Caco-2 (cell line): ENCODE results near the gene ABHD2. TPM values are rescaled to one million over a fixed set of nuclear protein-coding genes. Genes with fewer than 3 reads are reported as not detected.

Experiments
- BruUV-seq: library from RNA; stranded (reverse); fragments of 400-500 nt; replicated peaks from 2 replicates; lab custom pipeline; 2021; lab: Mats Ljungman, UMichigan
- CTCF ChIA-PET: fragments of 300-600 bp; sonication (Branson Sonifier 250); formaldehyde crosslinking; loops from one replicate; lab custom pipeline; 2022; ENCODE audit warnings: antibody characterized with exemption; lab: Charles Lee
- POLR2A ChIA-PET: fragments of 300-600 bp; sonication (Branson Sonifier 250); formaldehyde crosslinking; loops from one replicate; lab custom pipeline; 2022; ENCODE audit warnings: antibody characterized with exemption; lab: Charles Lee
- DNase-seq, 2 experiments: peaks; one replicate each; pipeline versions ENCODE4 v3.0.0 to v3.0.0-alpha.2; 2020 to 2022
- H3K27me3 ChIP-seq: replicated peaks from 2 replicates; pipeline ENCODE4 v1.6.0; 2011; ENCODE audit warnings: low read length; ENCODE audit not compliant: control insufficient read depth, insufficient read depth
- H3K36me3 ChIP-seq: 2 replicates; pipeline ENCODE4 v1.5.1; 2011; ENCODE audit warnings: low read length; ENCODE audit not compliant: control insufficient read depth, insufficient read depth
- H3K4me1 ChIP-seq: fragments of 250-450 bp; sonication (Bioruptor Pico); 2 replicates; pipeline ENCODE4 v1.5.1; 2020; ENCODE audit warnings: mild to moderate bottlenecking
- H3K4me3 ChIP-seq: 2 replicates; pipeline ENCODE4 v1.5.1; 2011; ENCODE audit warnings: low read depth, mild to moderate bottlenecking, control low read depth, low read length
- H3K9me3 ChIP-seq: fragments of 250-450 bp; sonication (Bioruptor Pico); 2 replicates; pipeline ENCODE4 v1.5.1; 2020; ENCODE audit warnings: mild to moderate bottlenecking, moderate library complexity
- H3K27ac Mint-ChIP-seq: one replicate; pipeline ENCODE4 v1.8.0; 2022; ENCODE audit warnings: mixed read lengths; ENCODE audit not compliant: unreplicated experiment
- H3K27me3 Mint-ChIP-seq: one replicate; pipeline ENCODE4 v1.8.0; 2022; ENCODE audit warnings: mixed read lengths; ENCODE audit not compliant: insufficient read depth, unreplicated experiment
- H3K36me3 Mint-ChIP-seq: one replicate; pipeline ENCODE4 v1.8.0; 2022; ENCODE audit warnings: mild to moderate bottlenecking, mixed read lengths; ENCODE audit not compliant: insufficient read depth, unreplicated experiment
- H3K4me1 Mint-ChIP-seq: one replicate; pipeline ENCODE4 v1.8.0; 2022; ENCODE audit warnings: low read depth, mixed read lengths; ENCODE audit not compliant: unreplicated experiment
- H3K4me3 Mint-ChIP-seq: one replicate; pipeline ENCODE4 v1.8.0; 2022; ENCODE audit warnings: mild to moderate bottlenecking, moderate library complexity, mixed read lengths; ENCODE audit not compliant: unreplicated experiment
- H3K9me3 Mint-ChIP-seq: one replicate; pipeline ENCODE4 v1.8.0; 2022; ENCODE audit warnings: mixed read lengths; ENCODE audit not compliant: unreplicated experiment
- intact Hi-C: fragments of 100-400 bp; cut with micrococcal nuclease; formaldehyde crosslinking; loops from one replicate; pipeline ENCODE4 v1.10.0; 2022; ENCODE audit not compliant: unreplicated experiment
- total RNA-seq: library from RNA; stranded (reverse); gene quantifications from 2 replicates; pipeline ENCODE4 v1.2.3, GENCODE V29; 2022
- TF ChIP-seq, protein P1 (sequence below), 2 experiments: fragments of 200-600 bp in 1 of 2; IDR thresholded peaks; 1 replicate in 1 of 2; 2 replicates in 1 of 2; pipeline versions ENCODE4 v1.5.1 to v1.8.0; 2011 to 2022; ENCODE audit warnings: antibody characterized with exemption in 1 of 2, control low read depth in 1 of 2, inconsistent platforms in 1 of 2, low read depth in 1 of 2, low read length in 1 of 2, mild to moderate bottlenecking in 1 of 2, moderate library complexity in 1 of 2; ENCODE audit not compliant: insufficient read depth in 1 of 2, severe bottlenecking in 1 of 2, unreplicated experiment in 1 of 2

The ABHD2 gene
- total RNA-seq, 1 experiment from 2014 or later, result 63.0 TPM

DNA sequence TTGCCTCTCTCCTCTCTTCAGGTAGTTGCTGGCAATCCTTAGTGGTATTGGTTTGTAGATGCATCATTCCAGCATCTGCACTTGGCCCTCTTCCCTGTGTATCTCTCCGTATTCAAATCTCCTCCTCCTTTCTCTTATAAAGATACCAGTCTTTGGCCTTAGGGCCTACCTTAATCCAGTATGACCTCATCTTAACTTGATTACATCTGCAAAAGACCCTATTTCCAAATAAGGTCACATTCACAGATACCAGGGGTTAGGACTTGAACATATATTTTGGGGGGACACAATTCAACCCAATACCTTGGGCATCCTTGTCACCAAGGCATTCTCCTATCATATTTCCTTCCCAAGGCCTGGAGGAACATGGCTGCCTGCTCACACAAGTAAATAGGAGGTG is 22.0 kb upstream of the ABHD2 start:
- no peaks in the 10 kb centered on the region; the same call in 1 of the 2 replicates for H3K4me1 ChIP-seq
- no peaks in the 10 kb centered on the region for H3K27me3 ChIP-seq
- H3K36me3 ChIP-seq, result no peaks in the 10 kb centered on the region
- no peak overlapping the region for H3K4me3 ChIP-seq
- H3K9me3 ChIP-seq, result peaks cover 5% of the 10 kb centered on the region; the same call in 1 of the 2 replicates
- TF ChIP-seq, protein P1, sequence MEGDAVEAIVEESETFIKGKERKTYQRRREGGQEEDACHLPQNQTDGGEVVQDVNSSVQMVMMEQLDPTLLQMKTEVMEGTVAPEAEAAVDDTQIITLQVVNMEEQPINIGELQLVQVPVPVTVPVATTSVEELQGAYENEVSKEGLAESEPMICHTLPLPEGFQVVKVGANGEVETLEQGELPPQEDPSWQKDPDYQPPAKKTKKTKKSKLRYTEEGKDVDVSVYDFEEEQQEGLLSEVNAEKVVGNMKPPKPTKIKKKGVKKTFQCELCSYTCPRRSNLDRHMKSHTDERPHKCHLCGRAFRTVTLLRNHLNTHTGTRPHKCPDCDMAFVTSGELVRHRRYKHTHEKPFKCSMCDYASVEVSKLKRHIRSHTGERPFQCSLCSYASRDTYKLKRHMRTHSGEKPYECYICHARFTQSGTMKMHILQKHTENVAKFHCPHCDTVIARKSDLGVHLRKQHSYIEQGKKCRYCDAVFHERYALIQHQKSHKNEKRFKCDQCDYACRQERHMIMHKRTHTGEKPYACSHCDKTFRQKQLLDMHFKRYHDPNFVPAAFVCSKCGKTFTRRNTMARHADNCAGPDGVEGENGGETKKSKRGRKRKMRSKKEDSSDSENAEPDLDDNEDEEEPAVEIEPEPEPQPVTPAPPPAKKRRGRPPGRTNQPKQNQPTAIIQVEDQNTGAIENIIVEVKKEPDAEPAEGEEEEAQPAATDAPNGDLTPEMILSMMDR (IDR thresholded peaks at IDR 0.05; ENCODE audit: insufficient read depth in 1 of 2, low read depth in 1 of 2, low read length in 1 of 2, severe bottlenecking in 1 of 2, unreplicated experiment in 1 of 2), result no peak
- ChIA-PET POLR2A (no interaction called here), CTCF (no interaction called here)
- Mint-ChIP-seq H3K9me3 (peaks cover 23% of the 10 kb centered on the region), H3K4me1 (peaks cover 5% of the 10 kb centered on the region), H3K27me3 (no peaks in the 10 kb centered on the region), H3K36me3 (no peaks in the 10 kb centered on the region), H3K27ac (no peak overlapping the region), H3K4me3 (no peak overlapping the region)
- DNase-seq, result no peak
- intact Hi-C loops, result no loop called here
- BruUV-seq, result no TSS peak

DNA sequence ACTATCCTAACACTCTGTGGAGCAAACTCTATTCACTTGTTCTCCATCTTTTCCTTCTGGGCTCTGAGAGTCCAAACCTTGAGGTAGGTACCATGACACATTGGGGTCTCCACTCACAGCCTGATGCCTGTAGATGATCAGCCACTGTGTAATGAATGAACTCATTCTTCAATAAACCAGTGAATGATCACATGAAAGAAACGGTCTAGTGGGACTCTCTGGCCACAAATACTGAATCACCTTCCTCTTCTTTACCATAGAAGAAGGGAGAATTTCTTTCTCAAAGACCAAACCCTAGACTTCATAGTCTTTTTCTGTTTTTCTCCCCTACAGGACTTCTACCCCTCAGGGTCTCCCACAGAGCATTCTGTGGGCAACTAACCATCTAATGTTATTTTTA is 20.5 kb upstream of the ABHD2 start:
- TF ChIP-seq, protein P1 (IDR thresholded peaks at IDR 0.05; ENCODE audit: insufficient read depth in 1 of 2, low read depth in 1 of 2, low read length in 1 of 2, severe bottlenecking in 1 of 2, unreplicated experiment in 1 of 2), result no peak
- H3K4me3 Mint-ChIP-seq, result no peak overlapping the region
- H3K27ac Mint-ChIP-seq, result no peak overlapping the region

DNA sequence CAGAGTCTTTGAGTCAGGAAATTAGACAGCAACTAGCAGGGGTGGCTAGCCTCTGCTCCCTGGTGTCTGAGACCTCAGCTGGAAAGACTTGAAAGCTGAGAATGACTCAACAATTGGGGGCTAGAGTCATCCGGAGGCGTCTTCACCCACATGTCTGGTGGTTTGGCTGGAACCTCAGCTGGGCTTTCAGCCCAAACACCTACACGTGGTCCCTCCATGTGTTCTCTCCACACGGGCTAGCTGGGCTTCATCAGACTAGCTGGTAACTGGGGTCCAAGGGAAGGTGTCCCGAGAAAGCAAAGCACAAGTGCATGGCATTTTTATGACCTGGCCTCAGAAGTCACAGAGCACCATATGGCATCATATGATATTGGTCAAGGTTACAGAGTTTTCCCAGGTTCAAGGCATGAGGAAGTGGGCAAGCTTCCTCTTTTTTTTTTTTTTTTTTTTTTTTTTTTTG is 19.9 kb upstream of the ABHD2 start:
- DNase-seq, result no peak
- Histone ChIP-seq H3K4me3 (no peak overlapping the region), H3K9me3 (peaks cover 5% of the 10 kb centered on the region; the same call in 1 of the 2 replicates), H3K4me1 (no peaks in the 10 kb centered on the region; the same call in 1 of the 2 replicates), H3K27me3 (no peaks in the 10 kb centered on the region), H3K36me3 (no peaks in the 10 kb centered on the region)
- H3K27me3 Mint-ChIP-seq, result no peaks in the 10 kb centered on the region
- intact Hi-C loops, result no loop called here
- H3K9me3 Mint-ChIP-seq, result peaks cover 23% of the 10 kb centered on the region
- H3K4me3 Mint-ChIP-seq, result no peak overlapping the region
- ChIA-PET CTCF (interaction anchor here (0.6 kb wide), 2 partner anchors 20 to 30 kb away, joined by 3 read pairs; partner anchors contain the start of gene ABHD2), POLR2A (no interaction called here)
- TF ChIP-seq, protein P1 (IDR thresholded peaks at IDR 0.05; ENCODE audit: insufficient read depth in 1 of 2, low read depth in 1 of 2, low read length in 1 of 2, severe bottlenecking in 1 of 2, unreplicated experiment in 1 of 2), result no peak
- H3K36me3 Mint-ChIP-seq, result no peaks in the 10 kb centered on the region
- no peaks in the 10 kb centered on the region for H3K4me1 Mint-ChIP-seq
- no peak overlapping the region for H3K27ac Mint-ChIP-seq
- BruUV-seq, result no TSS peak

More for the DNA sequence above, 20.5 kb upstream of the ABHD2 start:
- DNase-seq, result no peak
- peaks cover 23% of the 10 kb centered on the region for H3K9me3 Mint-ChIP-seq
- BruUV-seq, result no TSS peak
- H3K9me3 ChIP-seq, result peaks cover 5% of the 10 kb centered on the region; the same call in 1 of the 2 replicates
- intact Hi-C loops, result no loop called here
- H3K4me3 ChIP-seq, result no peak overlapping the region
- POLR2A ChIA-PET, result no interaction called here
- CTCF ChIA-PET, result no interaction called here
- no peaks in the 10 kb centered on the region for H3K27me3 Mint-ChIP-seq
- no peaks in the 10 kb centered on the region for H3K36me3 Mint-ChIP-seq
- H3K27me3 ChIP-seq, result no peaks in the 10 kb centered on the region
- no peaks in the 10 kb centered on the region for H3K36me3 ChIP-seq
- no peaks in the 10 kb centered on the region; the same call in 1 of the 2 replicates for H3K4me1 ChIP-seq
- no peaks in the 10 kb centered on the region for H3K4me1 Mint-ChIP-seq
